Stimulated activated CD8-positive, alpha-beta memory T cell treated with anti-CD3 and anti-CD28 coated beads, Interleukin-7, amount 100 ng/mL, for 24 hours (primary cell): ENCODE results near the gene NOS1.

Experiments
- DNase-seq: peaks from one replicate; pipeline ENCODE4 v3.0.0-alpha.2; 2020; ENCODE audit warnings: low read depth

Gene NOS1

DNA sequence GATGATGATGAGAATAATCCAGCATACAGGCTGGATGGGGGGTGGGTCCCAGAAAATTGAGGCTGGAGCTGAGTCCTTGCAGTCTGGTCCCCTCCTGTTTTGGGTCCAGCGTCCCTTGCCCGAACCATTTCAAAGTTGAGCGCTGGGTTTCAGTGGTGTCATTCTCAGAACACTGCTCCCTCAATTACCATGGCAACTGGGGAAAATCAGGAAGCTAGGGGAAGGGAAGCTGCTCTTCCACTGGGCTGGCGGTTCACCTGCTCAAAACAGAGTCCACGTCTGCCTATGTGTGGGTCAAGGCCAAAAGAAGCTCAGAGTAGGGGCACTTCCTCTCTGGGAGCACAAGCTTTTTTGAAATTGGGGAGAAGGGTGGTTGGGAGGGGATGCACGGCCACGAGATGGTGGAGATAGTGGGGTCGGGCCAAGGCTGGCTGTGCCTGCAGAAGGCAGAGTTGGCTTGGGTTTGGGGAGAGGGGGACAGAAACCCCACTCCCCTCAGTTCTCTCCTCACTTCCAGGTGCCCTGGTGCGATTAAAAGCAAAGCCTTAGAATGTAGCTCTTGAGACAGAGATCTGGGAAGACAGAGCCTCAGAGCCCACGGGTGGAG, 1.7 kb upstream of the NOS1 start:
- DNase-seq, result no peak

DNA sequence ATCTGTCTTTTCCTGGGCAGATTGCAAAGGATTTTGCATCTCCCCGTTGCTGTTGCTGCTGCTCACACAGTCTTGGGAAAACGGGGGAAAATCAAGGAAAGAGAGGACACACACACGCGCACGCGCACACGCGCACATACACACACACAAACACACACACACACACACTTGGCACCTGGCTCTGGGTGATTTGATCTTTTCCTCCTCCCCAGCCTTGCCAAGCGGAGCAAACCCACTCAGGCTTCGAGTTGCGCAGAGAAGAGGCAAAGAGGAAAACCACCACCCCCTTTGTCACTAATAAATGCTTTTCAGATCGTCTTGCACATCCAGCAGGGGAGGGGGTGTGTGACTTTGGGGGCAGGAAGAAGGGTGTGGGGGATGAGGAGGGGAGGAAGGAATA, 965 bp upstream of the NOS1 start:
- DNase-seq, result no peak

DNA sequence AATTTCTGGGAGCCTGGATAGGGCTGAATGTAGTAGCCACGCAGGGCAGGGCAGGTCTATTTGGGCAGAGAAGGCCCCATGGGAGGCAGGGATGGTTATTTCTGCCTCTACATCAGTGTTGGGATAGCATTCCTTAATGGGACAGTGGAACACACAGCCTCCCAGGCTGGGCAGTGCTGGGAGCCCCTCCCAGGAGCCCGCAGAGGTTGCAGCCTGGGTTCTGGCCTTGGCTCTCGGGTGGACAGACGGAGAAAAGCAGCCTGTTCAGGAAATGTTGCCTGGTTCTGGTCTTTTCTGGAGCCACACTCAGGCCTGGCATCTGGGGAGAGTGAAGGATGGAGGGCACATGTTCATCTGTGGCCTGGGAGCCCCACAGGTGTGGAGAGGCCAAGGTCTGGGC, 479 bp upstream of the NOS1 start:
- no peak for DNase-seq

DNA sequence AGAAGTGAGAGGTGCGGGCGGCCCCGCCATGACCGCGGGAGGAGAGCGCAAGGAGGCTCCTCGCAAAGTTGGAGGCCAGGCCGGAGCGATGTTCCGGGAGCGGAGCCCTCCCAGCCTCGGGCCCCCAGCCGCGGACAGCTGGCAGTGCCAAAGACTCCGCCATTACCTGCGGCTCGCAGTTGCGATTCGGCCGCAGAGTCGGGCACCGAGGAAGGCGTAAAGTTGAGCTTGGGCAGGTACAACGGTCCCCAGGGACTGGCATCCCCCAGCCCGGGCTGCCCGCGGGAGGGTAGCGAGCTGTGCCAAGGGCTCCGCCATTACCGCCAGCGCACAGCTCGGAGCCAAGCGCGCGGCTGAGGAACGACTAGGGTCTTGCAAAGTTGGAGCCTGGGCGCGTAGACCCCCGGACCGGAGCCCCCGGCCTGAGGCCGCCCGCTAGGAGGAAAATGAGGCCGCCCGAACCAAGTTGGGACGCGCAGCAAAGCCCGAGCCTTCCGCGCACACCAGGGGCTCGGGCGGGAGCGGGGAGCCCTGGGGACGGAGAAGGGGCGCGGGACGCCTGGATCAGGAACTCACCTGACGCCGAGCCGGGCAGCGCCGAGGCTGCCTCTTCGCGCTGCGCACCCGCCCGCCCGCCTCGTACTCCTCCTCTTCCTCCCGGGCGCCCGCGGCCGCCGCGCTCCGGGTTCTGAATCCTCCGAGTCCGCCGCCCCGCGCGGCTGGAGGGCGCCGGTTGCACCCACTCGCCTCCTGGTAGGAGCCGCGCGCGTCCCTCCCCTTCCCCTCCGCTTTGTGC, 677 bp downstream of the NOS1 start:
- no peak for DNase-seq

DNA sequence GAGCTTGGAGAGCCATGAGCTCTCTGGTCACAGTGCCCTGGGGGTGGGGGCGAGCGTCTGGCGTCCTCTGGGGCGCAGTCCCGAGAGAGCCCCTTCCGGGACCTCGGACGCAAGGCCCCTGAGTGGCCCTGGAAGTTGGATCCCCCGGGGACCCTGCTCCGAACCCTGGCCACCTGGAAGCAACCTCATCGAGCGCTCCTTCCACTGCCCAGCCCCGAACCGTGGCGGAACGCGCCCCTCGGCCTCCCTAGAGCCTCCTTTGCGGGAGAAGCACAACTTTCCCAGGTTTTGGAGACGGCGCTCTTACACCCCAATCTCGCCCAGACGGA, 1.2 kb downstream of the NOS1 start:
- DNase-seq, result no peak

DNA sequence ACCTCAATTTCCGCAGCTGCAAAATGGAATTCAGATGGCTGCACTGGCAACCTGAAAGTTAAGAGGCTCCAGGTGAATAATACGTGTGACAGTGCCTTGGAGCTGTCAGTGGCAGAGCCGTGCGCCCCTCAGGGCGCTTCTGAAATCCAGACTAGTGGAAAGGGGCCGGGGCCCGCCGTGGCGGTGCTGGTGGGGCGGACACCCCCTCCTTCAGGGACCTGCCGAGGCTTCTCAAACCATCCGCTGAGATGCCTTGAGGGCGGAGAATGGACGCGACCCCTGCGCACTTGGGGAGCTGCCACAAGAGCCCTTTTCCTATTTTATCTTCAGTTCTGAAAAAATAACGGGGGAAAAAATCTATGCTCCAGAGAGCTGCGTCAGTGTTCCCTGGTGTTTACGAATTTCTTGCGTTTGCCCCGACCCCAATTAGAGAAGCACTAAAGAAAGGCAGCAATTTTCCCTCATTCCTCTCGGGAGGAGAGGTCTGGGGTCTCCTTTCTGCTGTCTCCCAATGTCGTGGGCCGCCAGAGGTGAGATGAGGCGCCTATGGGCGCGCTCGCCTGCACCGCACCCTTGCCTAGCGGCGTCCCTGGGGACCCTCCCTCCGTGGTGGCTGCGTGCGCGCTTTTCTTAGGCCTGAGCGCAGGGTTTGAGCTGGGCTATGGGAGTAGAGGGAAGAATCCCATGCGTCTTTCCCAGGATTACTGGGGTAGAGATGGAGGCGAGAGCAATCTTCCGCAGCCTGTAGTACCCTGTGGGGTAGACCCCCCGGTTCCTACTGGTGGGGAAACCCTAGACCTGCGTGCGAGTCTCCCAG, 2.2 kb downstream of the NOS1 start:
- no peak for DNase-seq

DNA sequence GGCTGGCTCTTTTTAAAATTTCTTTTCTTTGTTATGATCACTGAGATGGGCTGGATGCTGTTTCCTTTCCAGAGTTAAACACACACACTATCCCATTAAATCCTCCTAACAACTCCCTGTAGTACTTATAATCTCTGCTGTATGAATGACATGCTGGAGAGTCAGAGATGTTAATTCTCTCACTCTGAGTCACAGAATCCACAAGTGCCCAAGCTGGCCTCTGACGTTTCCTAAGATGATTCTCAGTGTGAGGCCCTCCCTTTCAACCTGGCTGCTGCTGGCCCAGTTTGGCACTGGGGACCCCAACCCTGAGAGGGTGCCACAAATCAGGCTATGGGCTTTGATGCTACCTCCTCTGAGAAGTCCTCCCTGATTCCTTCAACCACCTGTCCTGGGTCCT, 5.4 kb downstream of the NOS1 start:
- no peak for DNase-seq

DNA sequence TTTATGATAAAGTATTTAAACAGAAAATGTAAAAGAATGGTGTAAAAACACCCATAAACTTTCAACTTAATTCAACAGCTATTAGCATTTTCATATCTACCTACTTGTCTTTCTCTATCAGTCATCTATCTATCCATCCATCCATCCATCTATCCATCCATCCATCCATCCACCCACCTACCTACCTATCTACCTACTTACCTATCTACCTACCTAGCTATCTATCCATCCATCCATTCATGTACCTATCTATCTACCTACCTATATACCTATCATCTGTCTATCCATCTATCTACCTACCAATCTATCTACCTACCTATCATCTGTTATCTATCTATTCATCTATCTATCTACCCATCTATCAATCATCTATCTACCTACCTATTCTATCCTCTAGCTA, 8.5 kb downstream of the NOS1 start:
- DNase-seq, result no peak

DNA sequence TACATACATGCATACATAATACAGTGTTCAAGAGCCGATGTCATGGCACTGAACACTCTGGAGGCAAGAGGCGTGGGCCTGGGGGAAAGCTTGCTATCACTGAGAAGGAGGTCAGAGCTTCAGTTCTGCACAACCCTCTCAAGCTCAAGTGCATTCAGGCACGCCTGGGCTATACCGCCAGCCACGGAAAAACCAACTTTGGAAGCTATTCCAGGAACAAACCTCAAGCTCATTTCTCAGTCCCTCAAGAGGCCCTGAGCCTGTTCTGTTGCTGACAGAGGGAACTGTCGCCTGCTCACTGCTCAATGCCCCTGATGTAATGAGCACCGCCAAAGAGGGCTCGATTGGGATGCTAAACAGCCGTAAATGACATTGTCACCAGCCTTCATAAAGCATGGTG, 9.2 kb downstream of the NOS1 start:
- no peak for DNase-seq

DNA sequence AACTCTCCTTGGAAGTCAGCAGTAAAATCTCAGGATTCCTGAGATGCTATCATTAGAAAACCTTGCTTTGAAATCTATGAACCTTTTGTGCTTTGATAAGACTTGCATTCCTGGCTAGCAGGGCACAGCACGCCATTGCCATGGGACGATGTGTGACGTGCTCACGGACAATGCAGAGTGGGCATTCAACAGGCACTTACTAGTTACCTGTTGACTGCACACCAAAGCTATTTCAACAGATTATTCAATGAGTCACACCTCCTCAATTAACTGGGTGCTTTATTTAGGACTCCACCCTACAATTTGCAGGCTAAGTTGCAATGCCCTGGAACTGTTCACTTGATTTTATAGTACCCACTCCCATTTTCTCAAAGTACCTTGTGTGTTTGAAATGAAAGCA, 11.3 kb downstream of the NOS1 start:
- DNase-seq, result no peak

DNA sequence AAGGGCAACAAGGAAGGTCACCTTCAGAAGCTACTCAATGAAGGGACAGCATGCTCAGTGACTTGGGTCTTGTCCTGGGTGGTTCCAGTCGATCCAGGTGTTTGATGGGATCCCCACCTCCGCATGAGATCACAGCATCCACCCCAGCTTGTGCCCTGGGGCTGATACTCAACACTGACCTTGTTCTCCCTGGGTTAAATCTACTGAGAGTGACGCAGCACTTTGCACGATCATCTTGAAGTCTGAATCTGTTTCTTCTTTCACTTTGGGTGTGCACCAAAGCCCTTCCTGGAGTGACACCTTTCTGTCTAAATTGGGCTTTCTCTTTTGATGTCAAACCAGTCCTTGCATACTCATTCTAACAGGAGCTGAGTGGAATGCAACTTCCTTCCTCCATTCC, 13.8 kb downstream of the NOS1 start:
- DNase-seq, result no peak

DNA sequence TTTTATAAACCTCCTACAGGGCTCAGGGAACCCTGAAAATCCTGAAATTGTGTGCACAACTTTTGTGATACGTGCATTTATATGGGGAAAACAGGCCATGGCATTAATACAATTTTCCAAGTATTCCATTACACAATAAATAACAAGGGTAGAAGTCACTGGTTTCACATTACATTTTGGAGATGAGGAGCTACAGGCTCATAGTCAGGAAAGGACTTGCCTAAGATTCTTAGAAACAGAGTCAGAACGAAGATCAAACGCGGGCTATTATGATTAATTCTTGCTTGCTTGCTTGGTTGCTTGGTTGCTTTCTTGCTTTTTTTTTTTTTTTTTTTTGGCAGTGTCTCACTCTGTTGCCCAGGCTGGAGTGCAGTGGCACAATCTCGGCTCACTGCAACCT, 16.7 kb downstream of the NOS1 start:
- DNase-seq, result no peak

DNA sequence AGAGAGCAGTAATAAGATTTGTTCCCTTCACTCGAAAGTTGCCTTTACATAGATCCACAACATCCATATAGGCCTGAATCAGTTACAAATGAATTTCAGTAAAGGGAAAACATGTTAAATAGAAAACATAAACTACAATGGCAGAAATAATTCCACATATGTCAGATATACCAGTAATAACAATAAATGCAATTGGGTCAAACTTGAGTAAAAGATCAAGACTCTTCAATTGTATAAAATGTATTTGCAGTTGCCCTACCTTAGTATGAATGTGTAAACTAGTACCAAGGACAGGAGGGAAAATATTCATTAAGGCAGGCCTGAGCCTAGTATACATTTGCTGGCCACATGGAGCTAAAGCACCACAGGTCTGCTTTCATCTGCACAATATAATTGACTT, 17.6 kb downstream of the NOS1 start:
- DNase-seq, result no peak

DNA sequence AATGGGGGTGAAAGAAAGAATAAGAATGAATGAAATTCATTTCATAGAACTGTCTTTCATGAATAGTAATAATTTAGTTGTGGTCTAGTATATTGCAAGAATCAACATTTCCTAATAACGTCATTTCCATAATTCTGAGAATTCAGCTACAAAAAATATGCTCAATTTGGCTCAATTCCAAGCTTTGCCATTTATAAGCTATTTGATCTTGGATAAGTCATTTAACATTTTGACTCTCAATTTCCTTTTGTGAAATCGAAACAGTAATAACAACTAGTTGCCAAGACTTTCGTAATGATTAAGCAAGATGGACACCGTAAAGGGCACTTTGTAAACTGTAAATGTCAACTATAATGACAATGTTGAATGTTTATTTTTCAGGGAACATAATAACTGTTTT, 18.1 kb downstream of the NOS1 start:
- no peak for DNase-seq

DNA sequence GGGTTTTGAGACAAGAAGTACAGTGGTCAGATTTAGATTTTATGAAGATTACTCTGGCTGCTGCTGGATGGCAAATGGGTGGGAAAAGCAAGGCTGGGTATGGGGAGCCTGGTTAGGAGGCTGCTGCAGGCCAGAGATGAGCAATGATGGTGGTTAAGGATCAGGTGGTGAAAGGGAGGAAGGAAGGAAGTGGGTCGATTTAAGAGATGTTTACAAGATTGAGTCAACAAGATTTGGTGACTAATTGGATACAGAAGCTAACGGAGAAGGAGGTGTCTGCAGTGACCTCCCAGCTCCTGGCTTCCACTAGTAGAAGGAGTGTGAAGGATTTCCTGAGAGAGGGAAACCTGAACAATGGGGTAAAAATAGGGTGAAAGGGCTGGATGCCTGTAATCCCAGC, 18.7 kb downstream of the NOS1 start:
- no peak for DNase-seq

DNA sequence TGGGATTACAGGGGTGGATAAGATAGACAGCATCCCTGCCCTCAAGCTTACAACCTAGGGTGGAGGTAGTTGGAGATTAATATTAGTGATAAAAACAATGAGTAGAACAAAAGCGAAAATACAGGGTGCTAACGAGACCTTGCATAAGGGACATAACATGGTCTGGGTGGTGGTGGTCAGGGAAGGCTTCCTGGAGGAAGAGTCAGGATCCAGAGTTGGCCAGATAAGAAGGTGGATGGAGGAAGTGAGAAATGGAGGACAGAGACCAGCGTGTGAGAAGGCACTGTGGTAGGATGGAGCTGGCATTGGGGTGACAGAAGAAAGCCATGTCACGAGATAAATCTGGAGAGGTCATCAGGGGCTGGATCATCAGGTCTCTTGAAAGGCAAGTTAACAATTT, 19.2 kb downstream of the NOS1 start:
- DNase-seq, result no peak

DNA sequence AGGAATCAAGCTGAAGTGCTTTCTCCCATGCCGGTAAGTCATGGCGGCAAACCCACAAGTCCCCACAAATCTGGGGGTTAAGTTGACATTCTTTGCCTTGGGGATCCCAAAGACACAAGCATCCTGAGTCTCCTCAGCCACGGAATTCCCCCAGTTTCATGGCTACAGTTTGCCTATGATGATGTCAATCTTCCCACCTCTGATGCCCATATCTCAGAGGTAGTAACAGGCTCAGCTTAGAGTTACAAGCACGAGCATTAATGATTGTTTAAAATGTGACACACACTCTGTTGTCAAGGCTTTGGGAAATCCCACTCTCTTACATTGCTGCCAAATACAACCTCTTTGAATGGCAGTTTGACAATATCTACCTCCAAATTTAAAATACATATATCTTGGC, 22.3 kb downstream of the NOS1 start:
- no peak for DNase-seq

DNA sequence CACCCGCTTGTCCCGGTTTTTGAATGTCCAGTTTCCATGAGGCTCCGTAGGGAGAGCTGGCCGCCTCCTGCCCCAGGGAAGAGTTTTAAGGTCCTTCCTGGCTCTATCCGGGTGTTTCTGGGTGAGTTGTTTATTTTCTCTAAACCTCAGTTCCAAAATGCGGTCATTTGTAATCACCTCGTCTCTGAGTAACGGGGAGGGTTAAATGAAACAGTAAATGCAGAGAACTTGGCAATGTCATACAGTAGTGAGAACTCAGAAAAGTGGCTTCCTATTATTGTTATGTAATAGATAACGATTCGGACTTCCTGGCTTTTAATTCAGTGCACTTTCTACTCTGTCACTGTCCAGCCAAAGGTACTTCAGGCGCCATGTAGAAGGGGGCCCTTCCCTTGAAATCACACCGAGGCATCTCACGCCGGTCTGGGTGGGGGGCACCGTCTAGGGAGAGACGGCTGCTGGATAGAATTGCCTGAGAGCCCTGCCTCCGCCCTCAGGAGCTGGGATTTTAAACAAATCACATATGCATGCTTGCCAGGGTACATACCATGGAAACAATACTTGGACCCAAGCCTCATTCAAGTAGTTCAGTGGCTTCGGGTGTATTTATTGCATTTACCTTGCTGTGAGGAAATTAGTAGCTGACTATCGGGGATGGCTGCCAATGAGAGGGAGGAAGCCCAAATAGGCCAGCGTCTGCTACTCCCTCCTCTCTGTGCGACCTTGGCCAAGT, 26.4 kb downstream of the NOS1 start:
- DNase-seq, result no peak

DNA sequence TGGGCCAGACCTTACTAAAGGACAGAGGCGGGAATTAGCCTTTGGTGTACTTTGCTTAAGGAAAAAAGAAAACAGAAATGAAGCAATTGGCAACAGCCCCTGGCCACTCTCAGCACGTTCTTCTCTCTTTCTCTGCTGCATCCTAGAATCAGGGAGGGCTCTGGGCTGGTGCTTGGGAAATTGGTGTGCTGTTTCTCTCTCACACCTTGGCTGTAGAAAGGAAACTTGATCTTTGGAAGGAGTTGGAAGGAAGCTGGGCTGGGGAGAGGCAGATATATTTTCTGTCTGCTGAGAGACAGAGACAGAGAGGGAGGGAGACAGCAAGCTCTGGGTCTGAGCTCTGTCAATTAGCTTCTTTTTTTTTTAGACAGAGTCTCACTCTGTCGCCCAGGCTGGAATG, 27.4 kb downstream of the NOS1 start:
- no peak for DNase-seq

DNA sequence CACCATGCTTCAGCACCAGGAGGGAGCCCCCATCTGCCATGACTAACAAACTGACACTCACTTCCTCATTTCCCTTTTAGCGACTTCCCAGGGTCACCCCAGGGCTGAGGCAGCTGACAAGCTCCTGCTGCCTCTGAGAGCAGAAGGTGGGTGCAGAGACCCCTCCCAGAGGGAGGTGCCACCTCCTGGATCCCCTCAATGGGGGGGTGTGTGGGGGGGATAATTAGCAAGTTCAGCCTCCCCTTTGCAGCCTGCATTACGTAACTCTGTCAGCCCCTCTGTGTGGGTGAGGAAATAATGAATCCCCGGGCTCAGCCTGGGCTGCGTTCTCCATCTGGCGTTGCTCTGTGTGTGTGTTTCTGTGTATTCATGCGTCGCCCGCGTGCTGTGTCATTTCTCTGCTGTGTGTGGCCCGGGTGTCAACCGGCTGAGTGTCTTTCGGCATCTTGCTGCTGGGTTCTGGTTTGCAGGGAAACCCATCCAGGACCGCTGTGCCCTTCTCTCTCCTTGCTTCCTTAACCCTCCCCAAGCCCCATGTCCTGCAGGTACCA, 28.0 kb downstream of the NOS1 start:
- DNase-seq, result no peak

DNA sequence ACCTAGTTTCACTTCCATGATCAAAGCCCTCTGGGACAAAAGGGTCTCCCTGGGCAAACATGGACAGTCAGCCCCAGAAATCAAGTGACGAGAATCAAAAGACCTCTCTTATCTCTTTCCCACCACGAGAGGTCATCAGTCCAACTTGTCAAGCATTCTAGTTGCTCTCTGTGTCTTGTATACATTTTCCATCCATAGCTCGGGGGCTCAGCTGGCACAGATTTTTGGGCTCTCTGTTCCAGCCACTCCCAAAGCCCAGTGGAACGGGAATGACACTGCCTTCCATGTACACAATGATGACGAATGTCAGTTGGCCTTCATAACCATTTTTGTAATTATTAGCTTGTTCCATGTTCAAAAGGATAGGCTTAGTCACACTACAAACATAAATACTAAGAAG, 29.7 kb downstream of the NOS1 start:
- DNase-seq, result no peak

DNA sequence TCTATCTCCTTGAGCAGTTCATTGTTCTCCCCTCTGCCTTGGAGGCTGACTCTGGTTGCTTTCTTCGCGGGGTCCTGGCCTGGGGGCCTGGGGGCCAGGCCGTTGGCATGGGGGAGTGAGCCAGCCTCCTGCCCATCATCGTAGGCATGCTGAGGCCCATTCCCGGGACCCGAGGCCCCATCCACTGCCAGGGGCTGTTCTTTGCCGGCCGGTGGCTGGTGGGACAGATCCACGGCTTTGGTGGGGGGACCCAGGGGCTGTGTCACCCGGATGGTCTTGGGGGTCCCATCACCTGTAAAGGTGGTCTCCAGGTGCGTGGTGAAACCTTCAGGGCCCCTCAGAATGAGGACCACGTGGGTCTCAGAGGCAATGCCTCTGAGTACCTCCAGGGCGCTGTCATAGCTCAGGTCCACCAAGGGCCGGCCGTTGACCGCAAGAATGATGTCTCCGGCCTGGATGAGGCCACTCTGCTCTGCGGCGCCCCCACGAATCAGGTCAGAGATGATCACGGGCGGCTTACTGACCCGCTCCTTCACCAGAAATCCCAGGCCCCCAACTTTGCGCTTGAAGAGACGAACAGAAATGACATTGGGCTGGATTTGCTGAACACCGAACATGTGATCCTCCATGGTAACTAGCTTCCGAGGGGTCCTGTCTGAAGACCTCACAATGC, 30.8 kb downstream of the NOS1 start:
- DNase-seq, result no peak
